ENCODE measurements around the gene SFXN3.

SFXN3 gene

GRCh38 chr10:101000127-101000914 is 30.7 kb upstream of the SFXN3 start:
- DNase-seq = no peak

GRCh38 chr10:101000915-101001658 is 29.9 kb upstream of the SFXN3 start:
- DNase-seq = no peak

- no peak for DNase-seq
Observed at GRCh38 chr10:101001659-101002035, 29.4 kb upstream of the SFXN3 start.

- no peak for DNase-seq
Observed at GRCh38 chr10:101002456-101002855, 28.6 kb upstream of the SFXN3 start.

- no peak for DNase-seq
Observed at GRCh38 chr10:101003639-101004206, 27.3 kb upstream of the SFXN3 start.

- DNase-seq = no peak
Observed at GRCh38 chr10:101005361-101005760, 25.7 kb upstream of the SFXN3 start.

- DNase-seq = no peak
Observed at GRCh38 chr10:101005869-101006567, 25.0 kb upstream of the SFXN3 start.

- DNase-seq = no peak
Observed at GRCh38 chr10:101006593-101007098, 24.4 kb upstream of the SFXN3 start.

GRCh38 chr10:101007099-101007711 is 23.8 kb upstream of the SFXN3 start:
- no peak for DNase-seq

- no peak for DNase-seq
Observed at GRCh38 chr10:101007915-101008822, 22.9 kb upstream of the SFXN3 start.

GRCh38 chr10:101008823-101009423 is 22.1 kb upstream of the SFXN3 start:
- no peak for DNase-seq

- no peak for DNase-seq
Observed at GRCh38 chr10:101010329-101010728, 20.7 kb upstream of the SFXN3 start.

- no peak for DNase-seq
Observed at GRCh38 chr10:101011517-101012423, 19.3 kb upstream of the SFXN3 start.

- peak; percentile 21 for DNase-seq
Observed at GRCh38 chr10:101012525-101013364, 18.3 kb upstream of the SFXN3 start.

- DNase-seq = no peak
Observed at GRCh38 chr10:101013365-101013825, 17.6 kb upstream of the SFXN3 start.

- DNase-seq = no peak
Observed at GRCh38 chr10:101014230-101014884, 16.7 kb upstream of the SFXN3 start.

- DNase-seq = no peak
Observed at GRCh38 chr10:101014966-101015581, 16.0 kb upstream of the SFXN3 start.

- DNase-seq = no peak
Observed at GRCh38 chr10:101015582-101015973, 15.5 kb upstream of the SFXN3 start.
